SK-N-SH (cell line): ENCODE results near the gene OR4C12. TPM values are rescaled to one million over a fixed set of nuclear protein-coding genes. Genes with fewer than 3 reads are reported as not detected.
"Not testable (repeated sequence)": the region's sequence is repeated elsewhere in the genome, so short reads cannot be mapped to it uniquely, and the experiment has no call there.

Experiments used
- CTCF ChIA-PET: fragments of 300-600, 350-600 bp; formaldehyde crosslinking; extraction: SDS; loops from one replicate; lab custom pipeline; 2021; lab: Yijun Ruan, JAX
- POLR2A ChIA-PET: fragments of 350-600 bp; sonication (Branson Sonifier 250); formaldehyde crosslinking; extraction: SDS; loops from one replicate; lab custom pipeline; 2020; ENCODE audit warnings: antibody characterized with exemption, inconsistent platforms; lab: Yijun Ruan, JAX
- DNase-seq: peaks from one replicate; pipeline ENCODE4 v3.0.0; 2012
- H2AFZ ChIP-seq: fragments of 200-600 bp; sonication (generic); 2 replicates; pipeline ENCODE4 v1.8.1; 2016; ENCODE audit warnings: antibody characterized with exemption, mild to moderate bottlenecking, low read depth
- H3F3A ChIP-seq: fragments of 200-600 bp; sonication (generic); replicated peaks from 2 replicates; pipeline ENCODE3; 2016; ENCODE audit warnings: antibody characterized with exemption, mild to moderate bottlenecking; ENCODE audit not compliant: insufficient read depth
- H3K27ac ChIP-seq, 2 experiments: fragments of 200-500 bp in 1 of 2; fragments of 200-600 bp in 1 of 2; sonication (Bioruptor generic) in 1 of 2; sonication (generic), shearing (Covaris generic) in 1 of 2; 2 replicates each; pipeline versions ENCODE4 v1.5.1 to v1.6.1; 2014 to 2016; ENCODE audit warnings: low read depth in 2 of 2, inconsistent platforms in 1 of 2, low read length in 1 of 2, mild to moderate bottlenecking in 1 of 2, mixed read lengths in 1 of 2
- H3K27me3 ChIP-seq: fragments of 200-600 bp; sonication (generic), shearing (Covaris generic); 2 replicates; pipeline ENCODE4 v1.6.1; 2016; ENCODE audit warnings: mixed run types; ENCODE audit not compliant: insufficient read depth
- H3K36me3 ChIP-seq, 2 experiments: fragments of 200-500 bp in 1 of 2; fragments of 200-600 bp in 1 of 2; sonication (Bioruptor generic) in 1 of 2; sonication (generic) in 1 of 2; replicated peaks in 1 of 2; 2 replicates each; pipeline versions ENCODE3 to v1.5.1; 2014 to 2016; ENCODE audit warnings: low read length in 1 of 2, mild to moderate bottlenecking in 1 of 2; ENCODE audit not compliant: insufficient read depth in 2 of 2, control insufficient read depth in 1 of 2
- H3K4me1 ChIP-seq, 2 experiments: fragments of 200-500 bp in 1 of 2; fragments of 200-600 bp in 1 of 2; sonication (Bioruptor generic) in 1 of 2; sonication (generic), shearing (Covaris generic) in 1 of 2; 2 replicates each; pipeline versions ENCODE4 v1.5.1 to v1.6.1; 2014 to 2016; ENCODE audit warnings: low read depth in 1 of 2, low read length in 1 of 2, mixed run types in 1 of 2; ENCODE audit not compliant: insufficient read depth in 2 of 2, control insufficient read depth in 1 of 2
- H3K4me2 ChIP-seq: fragments of 200-600 bp; sonication (generic), shearing (Covaris generic); 2 replicates; pipeline ENCODE4 v1.6.1; 2017; ENCODE audit warnings: mixed run types
- H3K4me3 ChIP-seq, 2 experiments: fragments of 200-500 bp in 1 of 2; fragments of 200-600 bp in 1 of 2; sonication (Bioruptor generic) in 1 of 2; sonication (generic), shearing (Covaris generic) in 1 of 2; 2 replicates each; pipeline versions ENCODE4 v1.5.1 to v1.8.1; 2014 to 2016; ENCODE audit warnings: low read depth in 2 of 2, inconsistent platforms in 1 of 2, low read length in 1 of 2, mild to moderate bottlenecking in 1 of 2, mixed read lengths in 1 of 2, moderate library complexity in 1 of 2
- H3K79me2 ChIP-seq: fragments of 200-600 bp; sonication (generic); 2 replicates; pipeline ENCODE4 v1.8.1; 2017; ENCODE audit warnings: mild to moderate bottlenecking; ENCODE audit not compliant: insufficient read depth
- H3K9ac ChIP-seq: fragments of 200-600 bp; sonication (generic); 2 replicates; pipeline ENCODE4 v1.6.1; 2017; ENCODE audit warnings: mixed run types
- H3K9me2 ChIP-seq: fragments of 200-600 bp; sonication (generic); 2 replicates; pipeline ENCODE4 v1.6.1; 2017; ENCODE audit warnings: mixed run types
- H3K9me3 ChIP-seq: fragments of 200-600 bp; sonication (generic); 2 replicates; pipeline ENCODE4 v1.6.1; 2017; ENCODE audit warnings: mixed run types, mild to moderate bottlenecking, moderate library complexity
- H4K20me1 ChIP-seq: fragments of 200-600 bp; sonication (generic); 2 replicates; pipeline ENCODE4 v1.6.1; 2017; ENCODE audit warnings: mild to moderate bottlenecking, mixed run types; ENCODE audit not compliant: insufficient read depth
- CHD2 ChIP-seq: fragments of 150-350 bp; IDR thresholded peaks from 2 replicates; pipeline ENCODE4 v1.6.1; 2018; ENCODE audit warnings: low read length; ENCODE audit not compliant: partially characterized antibody
- EZH2phosphoT487 ChIP-seq: fragments of 200-600 bp; sonication (generic); IDR thresholded peaks from 2 replicates; pipeline ENCODE4 v1.6.1; 2017; ENCODE audit warnings: low read depth, mixed run types, mild to moderate bottlenecking, antibody characterized with exemption, moderate library complexity, borderline replicate concordance
- FOXJ3 ChIP-seq: sonication (generic); formaldehyde crosslinking; IDR thresholded peaks from 2 replicates; pipeline ENCODE4 v1.5.1; 2020; ENCODE audit warnings: mild to moderate bottlenecking, missing genetic modification reagents
- FOXM1 ChIP-seq: IDR thresholded peaks from 2 replicates; pipeline ENCODE4 v1.4.0; 2012; ENCODE audit warnings: low read depth, mild to moderate bottlenecking
- GATA2 ChIP-seq: sonication (generic); formaldehyde crosslinking; IDR thresholded peaks from 2 replicates; pipeline ENCODE4 v1.5.0; 2020; ENCODE audit warnings: mild to moderate bottlenecking, missing genetic modification reagents
- IRF3 ChIP-seq: fragments of 150-350 bp; IDR thresholded peaks from 2 replicates; pipeline ENCODE4 v1.6.1; 2016; ENCODE audit warnings: mild to moderate bottlenecking, low read depth, low read length
- JUND ChIP-seq: IDR thresholded peaks from 2 replicates; pipeline ENCODE4 v1.4.0; 2012
- MAX ChIP-seq: IDR thresholded peaks from 2 replicates; pipeline ENCODE4 v1.4.0; 2012; ENCODE audit warnings: low read depth
- MEF2A ChIP-seq: IDR thresholded peaks from 2 replicates; pipeline ENCODE4 v1.4.0; 2012; ENCODE audit warnings: low read depth, borderline replicate concordance
- NRF1 ChIP-seq: IDR thresholded peaks from 2 replicates; pipeline ENCODE4 v1.6.1; 2012; ENCODE audit warnings: low read depth, mild to moderate bottlenecking, low read length
- PBX3 ChIP-seq: IDR thresholded peaks from 2 replicates; pipeline ENCODE4; 2012
- RCOR1 ChIP-seq: fragments of 150-350 bp; IDR thresholded peaks from 2 replicates; pipeline ENCODE4 v1.6.1; 2017; ENCODE audit warnings: antibody characterized with exemption, low read length
- RXRA ChIP-seq: IDR thresholded peaks from 2 replicates; pipeline ENCODE4 v1.4.0; 2012; ENCODE audit warnings: low read depth, mild to moderate bottlenecking, borderline replicate concordance
- SIN3A ChIP-seq: IDR thresholded peaks from 2 replicates; pipeline ENCODE4 v1.6.1; 2012; ENCODE audit warnings: low read depth, mild to moderate bottlenecking, low read length, moderate library complexity, borderline replicate concordance
- TCF12 ChIP-seq: IDR thresholded peaks from 2 replicates; pipeline ENCODE4 v1.4.0; 2012
- USF1 ChIP-seq: IDR thresholded peaks from 2 replicates; pipeline ENCODE4 v1.4.0; 2012; ENCODE audit warnings: low read depth, borderline replicate concordance
- USF2 ChIP-seq: fragments of 150-350 bp; IDR thresholded peaks from 2 replicates; pipeline ENCODE4 v1.6.1; 2017; ENCODE audit warnings: antibody characterized with exemption, low read length, low read depth, borderline replicate concordance
- YY1 ChIP-seq: IDR thresholded peaks from 2 replicates; pipeline ENCODE4 v1.4.0; 2012; ENCODE audit warnings: low read depth, mild to moderate bottlenecking
- WGBS: methylation state at CpG from one replicate; pipeline ENCODE4 v1.1.6; 2017; ENCODE audit warnings: low lambda C conversion rate; 5-methylcytosine and 5-hydroxymethylcytosine counted together
- polyA plus RNA-seq, 3 experiments: library from polyadenylated mRNA; depleted of rRNA; stranded (reverse); fragments of >200 nt; gene quantifications; 2 replicates each; pipeline ENCODE4 v1.2.3, GENCODE V29; 2012

Gene OR4C12
- not detected in 2 replicates for polyA plus RNA-seq (2012; rRNA removed)
- not detected in 2 replicates for polyA plus RNA-seq (2012; cell fraction: cytosol; rRNA removed)
- not detected in 2 replicates for polyA plus RNA-seq (2012; cell fraction: nucleus; rRNA removed)

GRCh38 chr11:49982435-49982834 lies at the start of gene OR4C12:
Gene OR4C12 (minus strand): TSS chr11:49982535. CDS start chr11:49982501, 34 bp downstream.
- H3K4me2 ChIP-seq, H3K79me2 ChIP-seq, H3K4me1 ChIP-seq, H3K36me3 ChIP-seq, H3K4me3 ChIP-seq, POLR2A ChIA-PET, H3K27me3 ChIP-seq, H3K9me3 ChIP-seq, H2AFZ ChIP-seq, H3F3A ChIP-seq, H3K9ac ChIP-seq, H3K9me2 ChIP-seq, DNase-seq, H3K27ac ChIP-seq, H4K20me1 ChIP-seq: not testable (repeated sequence)
- CTCF ChIA-PET, result interaction anchor here (2.7 kb wide), 1 partner anchor 13 kb away, joined by 8 read pairs; no protein-coding TSS in a partner anchor
- 3% methylated on average over 1 of the region's 1 CpG for WGBS

GRCh38 chr11:50030193-50030592 lies 47.9 kb upstream of the OR4C12 start:
- TF ChIP-seq EZH2phosphoT487 (no peak), USF2 (no peak), MAX (no peak), NRF1 (no peak), JUND (no peak), CHD2 (no peak), SIN3A (no peak), GATA2 (CRISPR knock-in tag) (no peak), MEF2A (no peak), RCOR1 (no peak), FOXM1 (no peak), RXRA (no peak), FOXJ3 (CRISPR knock-in tag) (no peak), PBX3 (no peak), YY1 (no peak), USF1 (no peak), TCF12 (no peak), IRF3 (no peak)
- Histone ChIP-seq H3K4me2 (no peak overlapping the region), H3K36me3 (no peaks in the 10 kb centered on the region), H3K4me1 (no peaks in the 10 kb centered on the region), H3K9me2 (no peaks in the 10 kb centered on the region), H3K27ac (no peak overlapping the region), H3K79me2 (no peaks in the 10 kb centered on the region), H3K27me3 (no peaks in the 10 kb centered on the region), H3K9ac (no peak overlapping the region), H2AFZ (no peak overlapping the region), H3F3A (no peaks in the 10 kb centered on the region), H4K20me1 (no peaks in the 10 kb centered on the region), H3K4me3 (no peak overlapping the region), H3K9me3 (no peaks in the 10 kb centered on the region)
- POLR2A ChIA-PET, result no interaction called here
- CTCF ChIA-PET, result no interaction called here
- WGBS, result 0% methylated on average over 1 of the region's 1 CpG
- no peak for DNase-seq
